Prostate gland (tissue), 2 donors: ENCODE measurements around the gene TBX10. TPM values are rescaled to one million over a fixed set of nuclear protein-coding genes. Genes with fewer than 3 reads are reported as not detected.
"Not testable (repeated sequence)": the region's sequence is repeated elsewhere in the genome, so short reads cannot be mapped to it uniquely, and the experiment has no call there.

Experiments
- DNase-seq: peaks from one replicate; pipeline ENCODE4 v3.0.0-alpha.2; 2019; ENCODE audit warnings: low spot score
- H3K27ac ChIP-seq, 2 donors: fragments of 200-600 bp; sonication (generic); 2 replicates each; pipeline ENCODE4 v1.5.1; 2017 to 2019
- H3K27me3 ChIP-seq: fragments of 200-600 bp; sonication (generic); replicated peaks from 2 replicates; pipeline ENCODE4 v1.5.1; 2019; ENCODE audit not compliant: insufficient read depth
- H3K36me3 ChIP-seq, 2 donors: fragments of 200-600 bp; sonication (generic); 1 replicate in 1 of 2; 2 replicates in 1 of 2; pipeline versions ENCODE4 v1.5.1 to v1.8.1; 2017 to 2019
- H3K4me1 ChIP-seq: fragments of 200-600 bp; sonication (generic); replicated peaks from 2 replicates; pipeline ENCODE4 v1.5.1; 2019
- H3K4me3 ChIP-seq, 2 donors: fragments of 200-600 bp; sonication (generic); 2 replicates each; pipeline ENCODE4 v1.5.1; 2017 to 2019
- H3K9me3 ChIP-seq: fragments of 200-600 bp; sonication (generic); 2 replicates; pipeline ENCODE4 v1.5.1; 2017
- POLR2A ChIP-seq: fragments of 450-650 bp; IDR thresholded peaks from one replicate; pipeline ENCODE4 v1.6.1; 2016; ENCODE audit warnings: antibody characterized with exemption, mild to moderate bottlenecking
- POLR2AphosphoS5 ChIP-seq: sonication (generic); formaldehyde crosslinking; IDR thresholded peaks from one replicate; pipeline ENCODE4 v1.6.1; 2017; ENCODE audit warnings: antibody characterized with exemption
- WGBS: methylation state at CpG from one replicate; pipeline ENCODE4 v1.1.5; 2018; 5-methylcytosine and 5-hydroxymethylcytosine counted together
- intact Hi-C: fragments of 100-400 bp; cut with DNase I; formaldehyde crosslinking; loops from one replicate; pipeline ENCODE4 v1.14.2; 2022
- total RNA-seq, 2 donors: library from RNA; depleted of rRNA; stranded (reverse); fragments of >200 nt; gene quantifications; one replicate each; pipeline ENCODE4 v1.1.0, GENCODE V29; 2016
- TF ChIP-seq, protein P1 (sequence below), 4 experiments: fragments of 200-600 bp in 2 of 4; fragments of 450-650 bp in 2 of 4; sonication (generic) in 2 of 4; IDR thresholded peaks; 1 replicate in 3 of 4; 2 replicates in 1 of 4; pipeline ENCODE4 v1.5.1; 2016 to 2019; ENCODE audit warnings: antibody characterized with exemption in 4 of 4, mild to moderate bottlenecking in 2 of 4, moderate library complexity in 2 of 4

Gene TBX10
- total RNA-seq, 2 donors from 2014 or later: not detected

DNA sequence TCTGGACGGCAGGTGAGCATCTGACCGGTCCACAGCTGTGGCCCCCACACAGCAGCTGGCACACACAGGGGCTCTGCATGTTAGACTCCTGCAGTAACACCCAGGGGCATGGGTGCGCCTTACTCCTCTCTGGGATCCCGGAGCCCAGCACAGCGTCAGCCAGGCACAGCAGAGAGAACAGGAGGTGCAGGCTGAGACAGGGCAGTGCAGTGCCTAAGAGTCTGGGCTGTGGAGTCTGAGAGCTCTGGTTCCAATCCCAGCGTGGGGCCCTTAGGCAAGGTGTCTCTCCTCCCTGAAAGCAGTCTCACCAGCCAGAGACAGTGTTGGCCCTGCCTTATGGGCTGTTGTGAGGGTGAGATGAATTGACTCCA is 12.1 kb downstream of the TBX10 start:
- Histone ChIP-seq H3K4me3 (no peak overlapping the region), H3K4me1 (peaks cover under 1% of the 10 kb centered on the region), H3K27ac (no peak overlapping the region), H3K27me3 (no peaks in the 10 kb centered on the region), H3K9me3 (no peaks in the 10 kb centered on the region), H3K36me3 (no peaks in the 10 kb centered on the region)
- 83% methylated on average over 6 of the region's 6 CpGs for WGBS
- TF ChIP-seq POLR2A (no peak), POLR2AphosphoS5 (no peak)
- TF ChIP-seq, protein P1, sequence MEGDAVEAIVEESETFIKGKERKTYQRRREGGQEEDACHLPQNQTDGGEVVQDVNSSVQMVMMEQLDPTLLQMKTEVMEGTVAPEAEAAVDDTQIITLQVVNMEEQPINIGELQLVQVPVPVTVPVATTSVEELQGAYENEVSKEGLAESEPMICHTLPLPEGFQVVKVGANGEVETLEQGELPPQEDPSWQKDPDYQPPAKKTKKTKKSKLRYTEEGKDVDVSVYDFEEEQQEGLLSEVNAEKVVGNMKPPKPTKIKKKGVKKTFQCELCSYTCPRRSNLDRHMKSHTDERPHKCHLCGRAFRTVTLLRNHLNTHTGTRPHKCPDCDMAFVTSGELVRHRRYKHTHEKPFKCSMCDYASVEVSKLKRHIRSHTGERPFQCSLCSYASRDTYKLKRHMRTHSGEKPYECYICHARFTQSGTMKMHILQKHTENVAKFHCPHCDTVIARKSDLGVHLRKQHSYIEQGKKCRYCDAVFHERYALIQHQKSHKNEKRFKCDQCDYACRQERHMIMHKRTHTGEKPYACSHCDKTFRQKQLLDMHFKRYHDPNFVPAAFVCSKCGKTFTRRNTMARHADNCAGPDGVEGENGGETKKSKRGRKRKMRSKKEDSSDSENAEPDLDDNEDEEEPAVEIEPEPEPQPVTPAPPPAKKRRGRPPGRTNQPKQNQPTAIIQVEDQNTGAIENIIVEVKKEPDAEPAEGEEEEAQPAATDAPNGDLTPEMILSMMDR (IDR thresholded peaks at IDR 0.05): no peak
- DNase-seq: no peak
- intact Hi-C loops: no loop called here

DNA sequence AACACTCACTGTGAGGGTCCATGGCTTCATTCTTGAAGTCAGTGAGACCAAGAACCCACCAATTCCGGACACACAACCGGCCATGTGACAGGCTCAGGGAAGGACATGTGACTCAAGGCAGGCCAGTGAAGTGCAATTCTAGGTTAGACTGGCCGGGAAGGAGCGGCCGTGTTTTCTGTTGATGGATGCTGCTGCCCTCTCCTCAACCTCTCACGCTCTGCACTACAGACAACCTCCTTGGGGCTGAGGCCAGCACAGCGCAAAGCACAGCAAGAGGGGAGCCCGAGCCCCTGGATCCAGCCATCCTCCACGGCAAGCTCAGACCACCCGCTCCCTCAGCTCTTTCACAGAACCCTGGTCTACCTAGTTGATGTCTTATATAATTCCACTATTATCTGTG is 12.6 kb downstream of the TBX10 start:
- TF ChIP-seq POLR2AphosphoS5 (no peak), POLR2A (no peak)
- TF ChIP-seq, protein P1 (IDR thresholded peaks at IDR 0.05): no peak
- H3K9me3 ChIP-seq: no peaks in the 10 kb centered on the region
- H3K4me3 ChIP-seq: no peak overlapping the region
- intact Hi-C loops: no loop called here
- WGBS: 91% methylated on average over 10 of the region's 10 CpGs
- no peaks in the 10 kb centered on the region for H3K4me1 ChIP-seq
- no peaks in the 10 kb centered on the region for H3K27me3 ChIP-seq
- DNase-seq: no peak
- H3K27ac ChIP-seq: no peak overlapping the region
- H3K36me3 ChIP-seq: no peaks in the 10 kb centered on the region

- H3K4me3 ChIP-seq: not testable (repeated sequence)
Observed at GRCh38 chr11:67626131-67626833, 13.3 kb downstream of the TBX10 start.

DNA sequence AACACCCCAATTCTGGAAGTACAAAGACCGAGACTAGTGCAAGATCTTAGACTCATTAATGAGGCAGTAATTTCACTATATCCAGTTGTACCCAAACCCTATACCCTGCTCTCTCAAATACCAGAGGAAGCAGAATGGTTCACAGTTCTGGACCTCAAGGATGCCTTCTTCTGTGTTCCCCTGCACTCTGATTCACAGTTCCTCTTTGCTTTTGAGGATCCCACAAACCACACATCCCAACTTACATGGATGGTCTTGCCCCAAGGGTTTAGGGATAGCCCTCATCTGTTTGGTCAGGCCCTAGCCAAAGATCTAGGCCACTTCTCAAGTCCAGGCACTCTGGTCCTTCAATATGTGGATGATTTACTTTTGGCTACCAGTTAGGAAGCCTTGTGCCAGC is 15.8 kb downstream of the TBX10 start:
- H3K27me3 ChIP-seq, H3K9me3 ChIP-seq, H3K4me3 ChIP-seq, DNase-seq, intact Hi-C loops, H3K4me1 ChIP-seq, H3K36me3 ChIP-seq, H3K27ac ChIP-seq: not testable (repeated sequence)
- WGBS: 93% methylated on average over 1 of the region's 1 CpG

More at GRCh38 chr11:67626131-67626833, 13.3 kb downstream of the TBX10 start:
- intact Hi-C loops, H3K9me3 ChIP-seq, H3K4me1 ChIP-seq, H3K27ac ChIP-seq, H3K36me3 ChIP-seq, H3K27me3 ChIP-seq, DNase-seq: not testable (repeated sequence)
- WGBS: 87% methylated on average over 10 of the region's 10 CpGs

DNA sequence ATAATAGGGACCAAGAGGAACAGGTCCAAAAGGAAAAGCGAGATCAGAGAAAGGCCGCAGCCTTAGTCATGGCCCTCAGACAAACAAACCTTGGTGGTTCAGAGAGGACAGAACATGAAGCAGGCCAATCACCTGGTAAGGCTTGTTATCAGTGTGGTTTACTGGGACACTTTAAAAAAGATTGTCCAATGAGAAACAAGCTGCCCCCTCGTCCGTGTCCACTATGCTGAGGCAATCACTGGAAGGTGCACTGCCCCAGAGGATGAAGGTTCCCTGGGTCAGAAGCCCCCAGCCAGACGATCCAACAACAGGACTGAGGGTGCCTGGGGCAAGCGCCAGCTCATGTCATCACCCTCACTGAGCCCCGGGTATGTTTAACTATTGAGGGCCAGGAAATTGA is 16.7 kb downstream of the TBX10 start:
- H3K27me3 ChIP-seq, DNase-seq, H3K9me3 ChIP-seq, H3K36me3 ChIP-seq, H3K4me3 ChIP-seq, intact Hi-C loops, H3K27ac ChIP-seq, H3K4me1 ChIP-seq: not testable (repeated sequence)
- WGBS: 66% methylated on average over 6 of the region's 7 CpGs

- DNase-seq, intact Hi-C loops, H3K27ac ChIP-seq, H3K36me3 ChIP-seq, H3K9me3 ChIP-seq, H3K27me3 ChIP-seq, H3K4me1 ChIP-seq, H3K4me3 ChIP-seq: not testable (repeated sequence)
- WGBS: 68% methylated on average over 3 of the region's 3 CpGs
Observed at GRCh38 chr11:67621928-67622327, 17.6 kb downstream of the TBX10 start.

DNA sequence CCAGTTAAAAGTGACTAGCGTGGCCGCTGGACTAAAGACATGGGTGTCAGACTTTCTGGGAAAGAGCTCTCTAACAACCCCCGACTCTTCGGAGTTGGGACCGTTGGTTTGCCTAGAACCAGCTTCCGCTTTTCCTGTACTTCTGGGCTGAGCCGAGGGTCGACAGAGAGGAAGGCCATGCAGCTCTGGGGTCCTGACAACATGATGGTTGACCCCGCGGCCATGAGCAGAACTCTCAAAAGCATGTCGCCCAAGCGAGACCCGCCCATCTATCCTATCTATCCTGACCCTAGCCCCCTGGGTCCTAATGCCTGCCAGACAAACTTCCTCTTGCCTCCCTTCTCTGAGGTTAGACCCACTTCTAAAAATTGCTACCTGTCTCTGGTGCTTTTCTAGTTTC is 18.9 kb downstream of the TBX10 start:
- H3K4me1 ChIP-seq, H3K4me3 ChIP-seq, H3K36me3 ChIP-seq, intact Hi-C loops, DNase-seq, H3K27ac ChIP-seq, H3K9me3 ChIP-seq, H3K27me3 ChIP-seq: not testable (repeated sequence)
- WGBS: 82% methylated on average over 13 of the region's 13 CpGs

GRCh38 chr11:67619683-67620618 is 19.6 kb downstream of the TBX10 start:
- intact Hi-C loops, H3K27ac ChIP-seq, H3K4me1 ChIP-seq, H3K9me3 ChIP-seq, H3K36me3 ChIP-seq, H3K4me3 ChIP-seq, DNase-seq, H3K27me3 ChIP-seq: not testable (repeated sequence)
- WGBS: 75% methylated on average over 33 of the region's 33 CpGs

DNA sequence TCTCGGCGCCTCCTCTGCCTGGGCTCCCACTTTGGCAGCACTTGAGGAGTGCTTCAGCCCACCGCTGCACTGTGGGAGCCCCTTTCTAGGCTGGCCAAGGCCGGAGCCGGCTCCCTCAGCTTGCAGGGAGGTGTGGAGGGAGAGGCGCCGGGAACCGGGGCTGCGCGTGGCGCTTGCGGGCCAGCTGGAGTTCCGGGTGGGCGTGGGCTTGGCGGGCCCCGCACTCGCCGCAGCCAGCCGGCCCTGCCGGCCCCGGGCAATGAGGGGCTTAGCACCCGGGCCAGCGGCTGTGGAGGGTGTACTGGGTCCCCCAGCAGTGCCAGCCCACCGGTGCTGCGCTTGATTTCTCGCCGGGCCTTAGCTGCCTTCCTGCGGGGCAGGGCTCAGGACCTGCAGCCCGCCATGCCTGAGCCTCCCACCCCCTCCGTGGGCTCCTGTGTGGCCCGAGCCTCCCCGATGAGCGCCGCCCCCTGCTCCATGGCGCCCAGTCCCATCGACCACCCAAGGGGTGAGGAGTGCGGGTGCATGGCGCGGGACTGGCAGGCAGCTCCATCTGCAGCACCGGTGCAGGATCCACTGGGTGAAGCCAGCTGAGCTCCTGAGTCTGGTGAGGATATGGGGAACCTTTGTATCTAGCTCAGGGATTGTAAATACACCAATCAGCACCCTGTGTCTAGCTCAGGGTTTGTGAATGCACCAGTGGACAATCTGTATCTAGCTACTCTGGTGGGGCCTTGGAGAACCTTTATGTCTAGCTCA is 20.5 kb downstream of the TBX10 start:
- 91% methylated on average over 27 of the region's 40 CpGs for WGBS
- H3K4me3 ChIP-seq, intact Hi-C loops, H3K27ac ChIP-seq, H3K27me3 ChIP-seq, DNase-seq, H3K9me3 ChIP-seq, H3K4me1 ChIP-seq, H3K36me3 ChIP-seq: not testable (repeated sequence)
